ENCODE data around the gene FN1. TPM values are rescaled to one million over a fixed set of nuclear protein-coding genes. Genes with fewer than 3 reads are reported as not detected.
"Not testable (repeated sequence)": the region's sequence is repeated elsewhere in the genome, so short reads cannot be mapped to it uniquely, and the experiment has no call there.

Gene FN1
- total RNA-seq, 1 donor from 2014 or later: 226 TPM

- peak in 1 of 2 donors; percentile 58 for DNase-seq (ENCODE audit: low read depth in 2 of 2)
Measured at GRCh38 chr2:215423234-215423633, 12.6 kb downstream of the FN1 start.

- DNase-seq (ENCODE audit: low read depth in 2 of 2): no peak
Measured at GRCh38 chr2:215422676-215423075, 13.2 kb downstream of the FN1 start.

- no peak for DNase-seq (ENCODE audit: low read depth in 2 of 2)
Measured at GRCh38 chr2:215421859-215422461, 13.9 kb downstream of the FN1 start.

- peak in 1 of 2 donors; percentile 44 for DNase-seq (ENCODE audit: low read depth in 2 of 2)
Measured at GRCh38 chr2:215420471-215420935, 15.4 kb downstream of the FN1 start.

GRCh38 chr2:215419769-215420470 is 15.9 kb downstream of the FN1 start:
- DNase-seq (ENCODE audit: low read depth in 2 of 2): no peak

- no peak for DNase-seq (ENCODE audit: low read depth in 2 of 2)
Measured at GRCh38 chr2:215419113-215419512, 16.8 kb downstream of the FN1 start.

GRCh38 chr2:215418064-215418963 is 17.6 kb downstream of the FN1 start:
- DNase-seq (ENCODE audit: low read depth in 2 of 2): no peak

- no peak for DNase-seq (ENCODE audit: low read depth in 2 of 2)
Measured at GRCh38 chr2:215417400-215417951, 18.4 kb downstream of the FN1 start.

- DNase-seq (ENCODE audit: low read depth in 2 of 2): no peak
Measured at GRCh38 chr2:215416656-215417055, 19.2 kb downstream of the FN1 start.

GRCh38 chr2:215415820-215416577 is 19.9 kb downstream of the FN1 start:
- DNase-seq (ENCODE audit: low read depth in 2 of 2): no peak

GRCh38 chr2:215415218-215415617 is 20.6 kb downstream of the FN1 start:
- no peak for DNase-seq (ENCODE audit: low read depth in 2 of 2)

- no peak for DNase-seq (ENCODE audit: low read depth in 2 of 2)
Measured at GRCh38 chr2:215414674-215415073, 21.2 kb downstream of the FN1 start.

- DNase-seq (ENCODE audit: low read depth in 2 of 2): no peak
Measured at GRCh38 chr2:215413974-215414373, 21.9 kb downstream of the FN1 start.

- no peak for DNase-seq (ENCODE audit: low read depth in 2 of 2)
Measured at GRCh38 chr2:215413484-215413777, 22.4 kb downstream of the FN1 start.

GRCh38 chr2:215411941-215412743 is 23.7 kb downstream of the FN1 start:
- DNase-seq (ENCODE audit: low read depth in 2 of 2): no peak

- DNase-seq (ENCODE audit: low read depth in 2 of 2): peak; percentile 79 to 88
Measured at GRCh38 chr2:215410932-215411285, 25.0 kb downstream of the FN1 start.

- DNase-seq (ENCODE audit: low read depth in 2 of 2): not testable (repeated sequence)
Measured at GRCh38 chr2:215410181-215410931, 25.5 kb downstream of the FN1 start.

GRCh38 chr2:215409331-215410127 is 26.3 kb downstream of the FN1 start:
- no peak for DNase-seq (ENCODE audit: low read depth in 2 of 2)

- not testable (repeated sequence) for DNase-seq (ENCODE audit: low read depth in 2 of 2)
Measured at GRCh38 chr2:215408441-215408840, 27.4 kb downstream of the FN1 start.

Data from dermis microvascular lymphatic vessel endothelial cell (primary cell).